HG03103 (cell line): ENCODE data around the gene RDM1.

ENCODE experiments used
- ATAC-seq: cut with Tn5 transposase; IDR thresholded peaks from one replicate; pipeline ENCODE4 v1.9.1; 2021; ENCODE audit warnings: low read depth; ENCODE audit not compliant: unreplicated experiment

RDM1 gene

GRCh38 chr17:35934760-35935159 lies 4.2 kb upstream of the RDM1 start:
- no peak for ATAC-seq

- ATAC-seq, result no peak
Observed at GRCh38 chr17:35932586-35932985, 2.0 kb upstream of the RDM1 start.

GRCh38 chr17:35931794-35932425 lies 1.3 kb upstream of the RDM1 start:
- no peak for ATAC-seq

- no peak for ATAC-seq
Observed at GRCh38 chr17:35927714-35928113, 2.9 kb downstream of the RDM1 start.

GRCh38 chr17:35923609-35924114 lies 6.9 kb downstream of the RDM1 start:
- no peak for ATAC-seq

- ATAC-seq, result no peak
Observed at GRCh38 chr17:35920229-35920628, 10.3 kb downstream of the RDM1 start.

- ATAC-seq, result no peak
Observed at GRCh38 chr17:35918665-35919064, 11.9 kb downstream of the RDM1 start.

GRCh38 chr17:35917519-35918213 lies 12.9 kb downstream of the RDM1 start:
- no peak for ATAC-seq

GRCh38 chr17:35915153-35915964 lies 15.2 kb downstream of the RDM1 start:
- no peak for ATAC-seq

- ATAC-seq, result no peak
Observed at GRCh38 chr17:35914354-35914753, 16.2 kb downstream of the RDM1 start.

- no peak for ATAC-seq
Observed at GRCh38 chr17:35913609-35914008, 17.0 kb downstream of the RDM1 start.

GRCh38 chr17:35912942-35913341 lies 17.6 kb downstream of the RDM1 start:
- ATAC-seq, result no peak

- no peak for ATAC-seq
Observed at GRCh38 chr17:35912339-35912912, 18.1 kb downstream of the RDM1 start.

GRCh38 chr17:35909408-35909807 lies 21.2 kb downstream of the RDM1 start:
- no peak for ATAC-seq

- ATAC-seq, result no peak
Observed at GRCh38 chr17:35907691-35908090, 22.9 kb downstream of the RDM1 start.

GRCh38 chr17:35906926-35907637 lies 23.5 kb downstream of the RDM1 start:
- ATAC-seq, result no peak

- ATAC-seq, result no peak
Observed at GRCh38 chr17:35906191-35906925, 24.2 kb downstream of the RDM1 start.

GRCh38 chr17:35903451-35903850 lies 27.1 kb downstream of the RDM1 start:
- no peak for ATAC-seq

- no peak for ATAC-seq
Observed at GRCh38 chr17:35901631-35902175, 28.9 kb downstream of the RDM1 start.
